NCI-H1092 (cell line): ENCODE data around the gene ATP9B.
"Not testable (repeated sequence)": the region's sequence is repeated elsewhere in the genome, so short reads cannot be mapped to it uniquely, and the experiment has no call there.

Source experiments
- DNase-seq: peaks from one replicate; lab custom pipeline; 2025; lab: John Stamatoyannopoulos, UW

The ATP9B gene

DNA sequence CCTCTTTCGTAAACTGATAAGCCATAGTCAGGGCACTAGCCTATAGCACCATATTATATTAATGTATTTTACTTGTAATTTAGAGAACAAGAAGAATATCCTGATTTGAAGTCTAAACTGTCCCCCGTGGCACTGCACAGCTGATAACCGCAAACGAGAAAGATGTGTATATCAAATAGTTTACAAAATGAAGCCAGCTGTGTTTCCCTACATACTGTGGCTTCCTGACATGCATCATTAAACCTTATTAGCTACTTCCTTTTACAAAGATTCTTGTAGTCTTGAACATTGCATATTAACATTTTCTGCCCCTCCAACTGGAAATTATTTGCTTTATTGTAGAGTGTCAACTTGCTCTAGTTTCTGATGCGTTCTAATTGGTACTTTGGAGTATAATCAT lies 173.1 kb downstream of the ATP9B start:
- peak; percentile 11 for DNase-seq

DNA sequence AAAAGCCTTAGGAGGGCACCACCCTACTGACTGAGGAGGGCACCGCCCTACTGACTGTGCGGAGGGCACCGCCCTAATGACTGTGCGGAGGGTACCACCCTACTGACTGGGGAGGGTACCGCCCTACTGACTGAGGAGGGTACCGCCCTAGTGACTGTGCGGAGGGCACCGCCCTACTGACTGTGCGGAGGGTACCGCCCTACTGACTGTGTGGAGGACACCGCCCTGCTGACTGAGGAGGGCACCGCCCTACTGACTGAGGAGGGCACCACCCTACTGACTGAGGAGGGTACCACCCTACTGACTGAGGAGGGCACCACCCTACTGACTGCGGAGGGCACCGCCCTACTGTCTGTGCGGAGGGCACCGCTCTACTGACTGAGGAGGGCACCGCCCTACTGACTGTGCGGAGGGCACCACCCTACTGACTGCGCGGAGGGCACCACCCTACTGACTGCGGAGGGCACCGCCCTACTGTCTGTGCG lies 176.4 kb downstream of the ATP9B start:
- DNase-seq: no peak

DNA sequence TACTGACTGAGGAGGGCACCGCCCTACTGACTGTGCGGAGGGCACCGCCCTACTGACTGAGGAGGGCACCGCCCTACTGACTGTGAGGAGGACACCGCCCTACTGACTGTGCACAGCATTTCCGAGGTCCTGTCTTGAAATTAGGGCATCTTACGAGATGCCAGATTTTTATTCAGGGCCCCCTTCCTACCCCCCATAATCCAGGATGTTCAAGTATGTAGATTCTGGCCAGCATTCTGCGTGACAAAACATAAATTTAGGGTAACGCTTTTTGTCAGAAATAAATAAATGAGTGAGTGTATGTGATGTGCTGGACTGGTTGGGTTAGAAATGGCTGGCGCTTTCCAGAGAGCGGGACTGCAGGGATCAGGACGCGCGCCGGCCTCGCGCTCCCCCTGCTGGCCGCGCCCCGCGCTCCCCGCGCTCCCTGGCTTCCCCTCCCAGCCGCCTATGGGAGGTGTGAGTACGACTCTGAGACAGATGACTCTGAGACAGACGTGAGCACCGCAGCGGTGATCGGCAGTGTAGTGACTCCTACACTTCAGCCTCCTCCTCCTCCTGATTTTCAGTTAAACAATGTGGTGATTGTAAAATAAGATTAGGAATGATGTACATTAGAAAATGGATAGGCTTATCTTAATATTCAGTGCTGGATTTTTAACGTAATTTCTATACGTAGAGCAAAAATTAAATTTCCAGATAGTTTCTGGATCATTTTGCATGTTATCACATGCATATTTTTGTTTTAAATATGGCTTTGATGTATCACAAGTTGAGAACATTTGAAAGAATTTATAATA lies 177.3 kb downstream of the ATP9B start:
- peak; percentile 78 for DNase-seq

DNA sequence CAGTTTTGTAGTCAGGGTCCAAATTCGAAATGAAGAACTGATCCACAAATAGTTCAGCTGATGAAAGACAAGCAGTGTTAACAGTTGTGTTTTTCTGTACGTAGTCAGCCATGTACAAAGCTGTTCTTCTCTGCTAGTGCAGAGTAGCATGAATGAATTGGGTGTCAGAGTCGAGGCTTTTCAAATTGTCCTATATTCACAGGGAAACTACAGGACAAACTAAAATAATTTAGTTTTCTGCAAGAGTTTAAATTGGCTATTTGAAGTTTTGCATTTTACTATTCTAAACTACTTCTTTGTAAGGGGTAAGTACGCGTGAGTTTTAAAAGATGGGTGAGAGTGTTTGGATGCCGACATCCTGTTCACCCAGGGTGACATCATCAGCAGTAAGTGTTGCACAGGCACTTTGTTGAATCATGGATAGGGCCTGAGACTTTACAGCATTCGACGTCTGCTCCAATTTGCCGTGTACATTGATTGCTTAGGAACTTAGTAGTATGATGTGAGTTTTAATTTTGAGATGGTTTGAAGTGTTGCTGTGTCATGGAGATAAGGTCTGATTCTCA lies 179.4 kb downstream of the ATP9B start:
- no peak for DNase-seq

DNA sequence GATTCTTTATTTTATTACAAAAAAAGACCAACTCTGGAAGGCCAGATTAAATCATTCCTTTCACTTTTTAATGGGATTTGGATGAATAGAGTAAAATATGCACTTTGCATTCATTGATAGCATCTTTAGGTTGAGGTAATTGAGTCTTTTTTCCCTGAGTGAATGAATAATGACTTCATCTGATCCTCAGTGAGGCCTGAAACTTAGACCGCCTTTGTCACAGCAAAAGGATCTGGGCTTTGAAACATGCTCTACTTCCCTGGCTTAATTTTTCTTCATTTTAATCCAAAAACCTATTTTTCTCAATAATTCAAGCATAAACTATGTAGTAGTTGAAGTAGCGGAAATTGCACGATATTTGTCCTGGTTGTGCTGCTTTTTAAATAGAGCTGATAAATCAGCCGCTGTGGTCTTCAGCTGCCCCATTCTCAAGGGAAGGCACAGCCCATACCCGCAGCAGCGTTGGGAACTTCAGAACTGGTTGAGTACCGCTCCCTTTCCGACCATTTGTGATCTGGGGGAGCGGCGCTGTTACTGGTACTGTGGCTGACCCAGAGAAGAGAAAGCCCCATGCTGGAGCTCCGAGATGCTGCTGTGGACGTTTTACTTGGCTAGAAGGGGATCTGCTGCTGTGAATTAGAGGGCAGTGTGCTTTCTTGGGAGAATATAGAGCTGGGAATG lies 181.2 kb downstream of the ATP9B start:
- DNase-seq: no peak

DNA sequence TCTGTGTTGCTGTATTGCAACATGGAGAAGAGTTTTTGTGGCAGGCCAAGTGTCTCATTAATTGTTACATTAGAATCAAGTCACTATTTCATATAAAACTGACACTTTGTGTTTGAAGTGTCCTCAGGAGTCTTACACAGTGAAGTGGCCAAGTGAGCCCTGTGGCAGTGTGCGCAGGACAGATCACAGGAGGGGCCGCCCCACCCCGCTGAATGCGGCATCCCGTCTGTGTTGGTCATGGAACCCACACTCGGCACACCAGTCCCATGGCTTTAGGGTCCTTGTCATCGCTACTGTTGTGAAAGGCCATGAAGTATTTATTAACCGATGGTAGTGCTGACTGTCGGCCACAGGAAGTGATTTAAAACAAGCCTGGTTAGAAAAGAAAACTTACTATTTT lies 181.8 kb downstream of the ATP9B start:
- no peak for DNase-seq

DNA sequence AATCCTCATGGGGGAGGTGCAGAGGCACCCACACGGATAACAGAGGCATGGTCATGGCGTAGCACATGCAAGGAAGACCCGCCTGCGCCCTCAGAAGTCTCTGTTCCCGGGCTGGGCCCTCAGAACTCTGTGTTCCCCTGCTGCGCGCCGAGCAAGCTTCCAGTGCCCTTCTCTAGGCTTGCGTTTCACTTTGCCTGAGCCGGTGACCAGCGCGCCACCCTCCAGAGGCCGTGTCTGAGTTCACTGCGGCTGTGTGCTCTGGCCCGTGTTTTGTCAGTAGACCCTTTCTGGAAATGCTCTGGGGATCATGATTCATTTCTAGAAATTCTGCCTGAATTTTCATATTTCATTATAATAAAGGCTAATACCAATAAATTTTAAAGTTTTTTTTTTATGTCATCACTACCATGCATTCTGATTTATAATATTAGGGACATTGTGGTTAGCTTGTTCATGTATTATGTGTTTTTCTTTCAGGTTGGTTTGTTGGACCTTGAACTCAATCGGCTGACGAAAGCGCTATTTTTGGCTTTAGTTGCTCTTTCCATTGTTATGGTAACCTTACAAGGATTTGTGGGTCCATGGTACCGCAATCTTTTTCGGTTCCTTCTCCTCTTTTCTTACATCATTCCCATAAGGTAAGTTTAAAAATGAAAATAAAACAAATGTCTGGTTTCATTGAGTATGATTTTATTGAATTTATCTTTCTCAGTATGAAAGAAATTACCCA lies 183.9 kb downstream of the ATP9B start:
- DNase-seq: no peak

DNA sequence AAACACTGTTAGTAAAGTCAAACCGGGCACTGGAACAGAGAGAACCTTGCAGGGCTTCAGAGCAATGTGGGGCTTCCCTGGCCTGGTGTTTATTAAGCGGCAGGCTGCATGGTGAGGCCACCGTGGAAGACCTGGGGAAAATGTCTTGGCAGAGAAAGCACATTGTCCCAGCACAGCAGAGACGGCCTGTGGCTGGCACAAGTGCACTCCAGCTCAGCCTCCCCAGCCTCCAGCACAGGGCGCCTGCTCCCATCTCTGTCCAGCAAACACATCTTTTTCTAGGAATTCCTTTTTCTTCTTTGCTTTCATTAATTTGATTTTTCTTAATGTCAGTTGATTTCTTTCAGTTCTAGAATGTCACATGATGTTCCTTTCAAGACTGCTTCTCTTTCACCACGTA lies 188.3 kb downstream of the ATP9B start:
- no peak for DNase-seq

DNA sequence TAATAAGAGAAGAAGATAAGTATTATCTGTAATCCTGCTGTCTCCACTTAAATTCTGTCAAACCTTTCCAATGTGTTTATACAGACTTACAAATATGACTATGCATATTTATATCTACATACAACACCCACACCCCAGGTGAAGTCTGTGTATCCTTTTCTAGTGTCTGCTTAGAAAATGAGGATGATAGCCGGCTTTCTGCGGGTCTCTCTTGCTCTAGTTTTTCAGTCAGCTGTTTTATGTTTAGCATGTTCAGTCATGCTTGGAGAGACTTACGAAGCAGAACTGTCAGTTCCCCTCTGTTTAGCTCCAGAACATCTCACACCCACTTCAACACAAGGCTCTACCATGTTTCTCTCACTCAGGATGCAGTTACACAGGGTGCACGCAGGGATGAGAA lies 189.3 kb downstream of the ATP9B start:
- DNase-seq: no peak

DNA sequence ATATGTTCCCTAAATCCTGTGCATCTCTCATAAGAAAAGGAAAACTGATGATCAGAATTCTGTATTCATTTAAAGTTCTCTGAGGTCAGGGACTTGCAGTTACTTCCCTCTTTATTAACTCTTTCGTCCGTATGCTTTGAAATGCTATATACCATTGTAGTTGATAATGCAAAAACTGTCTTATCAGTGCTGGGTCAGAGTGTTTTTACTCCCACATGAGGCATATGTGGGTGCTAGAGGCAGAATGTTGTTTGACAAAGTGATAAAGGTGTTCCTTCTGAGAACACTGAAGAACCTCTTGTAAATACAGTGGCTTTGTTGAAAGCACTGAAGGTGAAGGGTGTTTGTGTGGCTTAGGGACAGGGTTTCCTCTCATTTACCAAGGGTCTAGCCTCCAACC lies 190.0 kb downstream of the ATP9B start:
- no peak for DNase-seq

DNA sequence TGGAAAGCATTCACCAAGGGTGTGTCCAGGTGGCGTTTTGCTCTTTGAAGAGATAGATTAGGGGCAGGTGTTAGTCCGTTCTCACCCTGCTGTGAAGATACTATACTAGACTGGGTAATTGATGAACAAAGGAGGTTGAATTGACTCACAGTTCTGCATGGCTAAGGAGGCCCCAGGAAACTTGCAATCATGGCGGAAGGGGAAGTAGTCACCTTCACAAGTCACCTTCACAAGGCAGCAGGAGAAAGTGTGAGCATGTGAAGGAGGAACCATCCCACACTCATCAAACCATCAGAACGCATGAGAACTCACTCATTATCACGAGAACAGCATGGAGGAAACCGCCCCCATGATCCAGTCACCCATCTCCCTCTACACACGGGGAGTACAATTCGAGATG lies 190.8 kb downstream of the ATP9B start:
- no peak for DNase-seq

DNA sequence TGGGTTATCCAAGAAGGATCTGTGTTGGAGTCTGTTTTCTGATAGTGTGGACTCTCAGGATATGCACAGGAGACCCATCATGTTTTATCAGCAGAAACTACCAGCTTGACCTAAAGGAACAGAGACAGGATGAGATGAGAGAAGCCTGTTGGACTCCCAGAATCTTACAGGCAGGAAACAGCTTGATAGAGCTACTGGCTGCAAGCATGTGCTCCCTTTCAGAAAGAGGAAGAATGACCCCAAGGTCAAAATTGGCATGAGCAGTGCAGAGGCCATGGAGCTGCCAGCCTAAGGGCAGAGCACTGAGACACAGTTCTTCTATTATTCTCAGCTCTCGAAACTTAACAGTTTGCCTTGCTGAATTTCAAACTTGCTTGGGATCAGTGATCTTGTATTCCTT lies 191.3 kb downstream of the ATP9B start:
- DNase-seq: no peak

DNA sequence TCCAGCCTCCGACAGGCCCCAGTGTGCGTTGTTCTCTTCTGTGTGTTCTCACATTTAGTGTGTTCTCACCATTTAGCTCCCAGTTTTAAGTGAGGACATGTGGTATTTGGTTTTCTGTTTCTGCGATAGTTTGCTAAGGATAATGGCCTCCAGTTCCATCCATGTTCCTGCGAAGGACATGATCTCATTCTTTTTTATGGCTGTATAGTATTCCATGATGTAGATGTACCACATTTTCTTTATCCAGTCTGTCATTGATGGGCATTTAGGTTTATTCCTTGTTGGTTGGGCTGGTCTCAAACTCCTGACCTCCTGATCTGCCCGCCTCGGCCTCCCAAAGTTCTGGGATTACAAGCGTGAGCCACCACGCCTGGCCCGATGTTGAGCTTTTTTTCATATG lies 195.9 kb downstream of the ATP9B start:
- not testable (repeated sequence) for DNase-seq

DNA sequence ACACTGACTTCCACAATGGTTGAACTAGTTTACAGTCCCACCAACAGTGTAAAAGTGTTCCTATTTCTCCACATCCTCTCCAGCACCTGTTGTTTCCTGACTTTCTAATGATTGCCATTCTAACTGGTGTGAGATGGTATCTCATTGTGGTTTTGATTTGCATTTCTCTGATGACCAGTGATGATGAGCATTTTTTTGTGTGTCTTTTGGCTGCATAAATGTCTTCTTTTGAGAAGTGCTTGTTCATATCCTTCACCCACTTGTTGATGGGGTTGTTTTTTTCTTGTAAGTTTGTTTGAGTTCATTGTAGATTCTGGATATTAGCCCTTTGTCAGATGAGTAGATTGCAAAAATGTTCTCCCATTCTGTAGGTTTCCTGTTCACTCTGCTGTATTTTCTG lies 202.6 kb downstream of the ATP9B start:
- not testable (repeated sequence) for DNase-seq

DNA sequence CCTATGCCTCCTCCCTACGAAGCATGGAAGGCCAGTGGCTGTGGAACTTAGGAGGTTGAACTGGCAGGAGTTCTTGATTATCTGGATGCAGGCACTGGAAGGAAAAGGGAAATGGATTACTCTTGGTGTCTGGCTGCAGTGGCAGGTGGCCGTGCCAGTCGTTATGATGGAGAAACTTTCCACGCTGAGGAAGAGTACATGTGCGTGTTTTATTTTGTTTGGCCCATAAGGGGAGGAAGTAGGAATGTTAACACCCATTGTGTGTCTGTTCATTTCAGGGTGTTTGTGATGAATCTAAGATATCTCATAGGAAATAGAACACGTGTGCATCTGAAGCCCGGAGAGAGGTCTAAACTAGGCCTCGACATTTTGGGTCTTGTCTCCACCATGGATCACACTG lies 203.7 kb downstream of the ATP9B start:
- DNase-seq: no peak

DNA sequence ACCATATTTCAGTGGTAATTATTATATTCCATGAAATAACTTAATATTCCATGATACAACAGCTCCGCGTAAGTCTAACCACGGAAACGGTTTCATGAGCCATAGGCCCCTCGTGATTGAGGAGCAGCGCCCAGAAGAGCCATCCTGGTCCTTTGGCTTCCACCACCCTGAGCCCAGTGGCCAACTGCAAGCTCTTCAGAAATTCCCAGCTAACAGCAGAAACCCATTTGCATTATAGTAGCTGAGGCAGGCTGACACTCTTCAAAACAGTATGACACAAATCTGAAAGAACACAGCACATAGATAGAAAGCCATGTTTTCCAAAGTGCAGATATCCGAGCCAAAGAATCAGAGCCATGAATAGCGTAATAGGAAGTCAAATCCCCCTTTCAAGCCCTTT lies 205.6 kb downstream of the ATP9B start:
- no peak for DNase-seq

DNA sequence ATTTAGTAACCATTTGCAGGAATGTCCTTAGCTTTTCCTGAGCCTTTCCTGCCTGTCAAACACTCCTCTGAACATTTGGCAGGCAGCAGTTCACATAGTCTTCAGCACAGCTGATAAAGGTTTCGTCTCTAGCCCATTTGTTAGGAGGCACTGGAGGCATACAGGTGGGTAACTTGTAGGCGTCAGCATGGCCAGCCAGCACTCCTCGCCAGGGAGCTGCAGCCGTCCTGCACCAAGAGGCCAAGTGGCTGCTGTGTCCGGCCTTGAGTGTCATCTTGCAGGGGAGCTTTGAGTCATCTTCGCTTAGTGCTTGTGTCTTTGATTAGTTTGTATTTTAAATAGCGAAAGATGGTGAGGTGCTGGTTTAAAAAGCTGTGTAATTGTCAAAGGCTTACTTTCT lies 206.3 kb downstream of the ATP9B start:
- no peak for DNase-seq

DNA sequence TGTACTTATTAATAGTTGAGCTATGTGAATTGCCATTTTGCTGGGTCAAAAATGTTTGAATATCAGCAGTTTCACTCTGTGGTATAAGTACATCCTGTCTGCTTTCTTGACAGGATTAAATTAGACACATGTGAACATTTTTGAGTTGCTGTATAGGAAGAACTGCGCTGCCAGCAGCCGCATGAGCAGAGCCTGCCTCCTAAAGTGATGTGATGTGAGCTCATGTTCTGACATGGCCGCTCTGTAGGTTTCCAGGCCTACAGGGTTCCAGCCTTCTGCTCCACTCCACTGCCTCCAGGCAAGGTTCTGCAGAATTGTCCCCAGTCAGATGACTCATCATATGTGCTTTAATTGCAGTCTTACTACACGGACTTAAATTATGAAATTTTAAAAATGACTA lies 206.8 kb downstream of the ATP9B start:
- no peak for DNase-seq

DNA sequence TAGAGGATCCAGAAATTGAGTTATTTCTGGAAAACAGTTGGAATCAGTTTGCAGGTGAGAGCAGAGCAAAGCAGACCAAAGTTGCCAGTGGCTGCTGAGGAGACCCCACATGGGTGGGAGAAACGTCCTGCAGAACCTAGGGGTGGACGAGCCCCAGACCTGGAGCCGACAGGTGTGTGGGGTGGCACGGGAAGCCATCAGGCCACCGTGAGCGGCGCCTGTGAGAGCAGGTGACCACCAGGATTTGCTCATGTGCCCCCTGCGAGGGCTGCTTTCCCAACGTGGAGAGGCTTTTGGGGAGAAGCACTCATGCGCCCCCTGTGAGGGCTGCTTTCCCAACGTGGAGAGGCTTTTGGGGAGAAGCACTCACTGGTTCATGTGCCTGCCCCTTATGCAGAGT lies 209.7 kb downstream of the ATP9B start:
- DNase-seq: no peak

DNA sequence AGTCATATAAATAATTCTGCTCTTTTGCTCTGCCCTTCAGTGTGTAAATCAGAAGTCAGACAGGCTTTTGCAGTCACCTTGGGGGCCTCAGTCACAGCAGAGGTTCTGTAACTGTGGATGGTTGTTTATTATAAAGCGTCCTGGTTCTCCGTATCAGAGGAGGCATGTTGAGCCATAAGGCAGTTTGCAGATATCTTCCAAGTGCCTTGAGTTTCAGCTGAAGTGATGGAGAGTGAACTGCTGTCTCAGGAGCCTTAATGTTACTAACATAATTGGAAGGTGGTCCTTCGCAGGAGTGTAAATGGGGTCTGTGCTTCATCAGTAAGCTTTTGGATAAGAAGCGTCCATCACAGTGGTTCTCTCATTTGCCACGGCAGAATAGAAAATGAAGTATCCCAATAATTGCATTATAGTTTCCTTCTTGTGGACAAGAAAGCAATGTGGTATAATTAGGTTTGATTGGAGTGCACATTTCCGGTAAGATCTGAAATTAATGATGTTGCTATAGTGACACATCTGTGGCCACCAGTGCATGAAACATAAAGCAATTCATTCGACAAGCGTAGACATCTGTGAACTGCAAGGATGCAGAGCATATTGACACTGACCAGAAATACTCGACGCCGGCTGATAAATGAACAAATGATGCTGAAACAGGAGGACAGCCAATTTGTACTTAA lies 214.1 kb downstream of the ATP9B start:
- DNase-seq: peak; percentile 47

DNA sequence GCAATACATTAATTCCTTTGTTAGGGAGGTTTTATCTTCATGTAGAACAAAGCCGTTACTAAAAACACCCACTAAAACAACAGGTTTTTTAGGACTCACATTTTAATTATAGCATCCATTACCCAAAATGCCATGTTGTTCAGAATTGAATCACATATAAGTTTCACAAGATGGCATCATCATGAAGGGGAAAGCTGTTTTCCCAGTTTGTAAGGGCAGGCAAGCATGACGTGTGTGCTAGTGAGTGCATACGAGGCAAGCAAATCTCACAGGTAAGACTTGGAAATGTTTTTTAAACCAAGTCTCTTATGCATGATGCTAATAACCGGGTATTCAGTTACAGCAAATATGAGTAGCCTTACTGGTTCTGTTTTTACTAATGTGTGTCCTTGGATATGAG lies 214.7 kb downstream of the ATP9B start:
- no peak for DNase-seq

DNA sequence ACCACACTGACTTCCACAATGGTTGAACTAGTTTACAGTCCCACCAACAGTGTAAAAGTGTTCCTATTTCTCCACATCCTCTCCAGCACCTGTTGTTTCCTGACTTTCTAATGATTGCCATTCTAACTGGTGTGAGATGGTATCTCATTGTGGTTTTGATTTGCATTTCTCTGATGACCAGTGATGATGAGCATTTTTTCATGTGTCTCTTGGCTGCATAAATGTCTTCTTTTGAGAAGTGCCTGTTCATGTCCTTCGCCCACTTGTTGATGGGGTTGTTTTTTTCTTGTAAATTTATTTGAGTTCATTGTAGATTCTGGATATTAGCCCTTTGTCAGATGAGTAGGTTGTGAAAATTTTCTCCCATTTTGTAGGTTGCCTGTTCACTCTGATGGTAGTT lies 216.0 kb downstream of the ATP9B start:
- DNase-seq: not testable (repeated sequence)
